H1 (cell line): ENCODE results near the gene CMTM1. TPM values are rescaled to one million over a fixed set of nuclear protein-coding genes. Genes with fewer than 3 reads are reported as not detected.

Source experiments
- CTCF ChIA-PET: fragments of 300-600 bp; sonication (Branson Sonifier 250); formaldehyde crosslinking; loops from one replicate; lab custom pipeline; 2021; ENCODE audit not compliant: partially characterized antibody; lab: Charles Lee
- POLR2A ChIA-PET: fragments of 300-600 bp; sonication (Branson Sonifier 250); formaldehyde crosslinking; loops from one replicate; lab custom pipeline; 2021; ENCODE audit warnings: inconsistent platforms; ENCODE audit not compliant: partially characterized antibody; lab: Charles Lee
- DNase-seq, 2 experiments: peaks; one replicate each; pipeline versions ENCODE4 v3.0.0 to v3.0.0-alpha.2; 2010 to 2022; ENCODE audit warnings: low spot score in 2 of 2, low read depth in 1 of 2, mixed read lengths in 1 of 2
- FAIRE-seq: peaks from 2 replicates; lab custom pipeline; 2011; peaks lifted over from hg19 to GRCh38; lab: Jason Lieb, UNC
- H2AFZ ChIP-seq: 2 replicates; pipeline ENCODE4 v1.8.1; 2012; ENCODE audit warnings: low read length, inconsistent platforms
- H2AK5ac ChIP-seq: 2 replicates; pipeline ENCODE4 v1.6.1; 2013; ENCODE audit warnings: low read depth, low read length
- H2BK120ac ChIP-seq: replicated peaks from 2 replicates; pipeline ENCODE3; 2013; ENCODE audit warnings: low read depth, low read length, inconsistent platforms
- H2BK12ac ChIP-seq: 2 replicates; pipeline ENCODE4 v1.6.1; 2013; ENCODE audit warnings: low read depth, low read length
- H2BK15ac ChIP-seq: 2 replicates; pipeline ENCODE4 v1.6.1; 2013; ENCODE audit warnings: low read length
- H2BK20ac ChIP-seq: 2 replicates; pipeline ENCODE4 v1.6.1; 2013; ENCODE audit warnings: low read length
- H2BK5ac ChIP-seq: 2 replicates; pipeline ENCODE4 v1.6.1; 2013; ENCODE audit warnings: low read depth, low read length
- H3K14ac ChIP-seq: 2 replicates; pipeline ENCODE4 v1.6.1; 2013; ENCODE audit warnings: inconsistent platforms; ENCODE audit not compliant: insufficient read length
- H3K18ac ChIP-seq: 2 replicates; pipeline ENCODE4 v1.6.1; 2013; ENCODE audit warnings: low read length; ENCODE audit errors: extremely low read depth
- H3K23ac ChIP-seq: 2 replicates; pipeline ENCODE4 v1.6.1; 2013; ENCODE audit warnings: inconsistent platforms; ENCODE audit not compliant: insufficient read length
- H3K23me2 ChIP-seq: 2 replicates; pipeline ENCODE4 v1.6.1; 2013; ENCODE audit warnings: low read depth, low read length
- H3K27ac ChIP-seq: 2 replicates; pipeline ENCODE4 v1.6.1; 2011; ENCODE audit warnings: low read depth, low read length, inconsistent platforms
- H3K27me3 ChIP-seq, 4 experiments: replicated peaks in 1 of 4; 1 replicate in 1 of 4; 2 replicates in 3 of 4; pipeline versions ENCODE4 v1.6.1 to v1.8.1; 2011 to 2013; ENCODE audit warnings: low read length in 3 of 4, mild to moderate bottlenecking in 3 of 4, inconsistent platforms in 2 of 4, mixed read lengths in 2 of 4, moderate library complexity in 1 of 4; ENCODE audit not compliant: control insufficient read depth in 3 of 4, insufficient read depth in 3 of 4; ENCODE audit errors: extremely low read depth in 1 of 4
- H3K36me3 ChIP-seq, 4 experiments: 2 replicates each; pipeline versions ENCODE4 v1.6.1 to v1.8.1; 2011 to 2013; ENCODE audit warnings: mild to moderate bottlenecking in 4 of 4, low read length in 3 of 4, moderate library complexity in 2 of 4, control low read depth in 1 of 4, inconsistent platforms in 1 of 4; ENCODE audit not compliant: insufficient read depth in 4 of 4, control insufficient read depth in 2 of 4
- H3K4ac ChIP-seq: replicated peaks from 2 replicates; pipeline ENCODE3; 2013; ENCODE audit warnings: low read length, low read depth, mixed read lengths, inconsistent platforms; ENCODE audit not compliant: insufficient read length
- H3K4me1 ChIP-seq, 4 experiments: replicated peaks in 1 of 4; 1 replicate in 1 of 4; 2 replicates in 3 of 4; pipeline versions ENCODE4 v1.6.1 to v1.8.1; 2011 to 2013; ENCODE audit warnings: low read length in 3 of 4, inconsistent platforms in 2 of 4, mixed read lengths in 1 of 4; ENCODE audit not compliant: insufficient read depth in 4 of 4, control insufficient read depth in 3 of 4
- H3K4me2 ChIP-seq, 2 experiments: 2 replicates each; pipeline versions ENCODE4 v1.6.1 to v1.8.1; 2011 to 2013; ENCODE audit warnings: low read depth in 2 of 2, low read length in 2 of 2, control low read depth in 1 of 2, inconsistent platforms in 1 of 2, mild to moderate bottlenecking in 1 of 2; ENCODE audit not compliant: insufficient read depth in 1 of 2
- H3K4me3 ChIP-seq, 4 experiments: fragments of 200-600, 300-600 bp in 1 of 4; sonication (generic), shearing (Covaris generic), sonication (Bioruptor Twin) in 1 of 4; 2 replicates each; pipeline versions ENCODE4 v1.5.1 to v1.8.1; 2011 to 2016; ENCODE audit warnings: low read length in 4 of 4, low read depth in 3 of 4, control low read depth in 2 of 4, inconsistent platforms in 2 of 4, mild to moderate bottlenecking in 2 of 4, mixed read lengths in 1 of 4, moderate library complexity in 1 of 4; ENCODE audit not compliant: insufficient read depth in 2 of 4; ENCODE audit errors: extremely low read depth in 1 of 4
- H3K56ac ChIP-seq: replicated peaks from 2 replicates; pipeline ENCODE3; 2013; ENCODE audit warnings: low read depth, mild to moderate bottlenecking, mixed read lengths, low read length, inconsistent platforms; ENCODE audit not compliant: insufficient read length
- H3K79me1 ChIP-seq: 2 replicates; pipeline ENCODE4 v1.6.1; 2013; ENCODE audit warnings: low read depth, low read length, control low read depth
- H3K79me2 ChIP-seq, 2 experiments: 2 replicates each; pipeline versions ENCODE4 v1.6.1 to v1.8.1; 2012 to 2013; ENCODE audit warnings: low read length in 2 of 2, mild to moderate bottlenecking in 2 of 2, inconsistent platforms in 1 of 2; ENCODE audit not compliant: insufficient read depth in 2 of 2, control insufficient read depth in 1 of 2
- H3K9ac ChIP-seq, 4 experiments: replicated peaks in 1 of 4; 1 replicate in 1 of 4; 2 replicates in 3 of 4; pipeline versions ENCODE4 v1.6.1 to v1.8.1; 2011 to 2013; ENCODE audit warnings: low read depth in 3 of 4, low read length in 3 of 4, control low read depth in 2 of 4, mild to moderate bottlenecking in 2 of 4, moderate library complexity in 2 of 4, inconsistent platforms in 1 of 4; ENCODE audit errors: extremely low read depth in 1 of 4
- H3K9me3 ChIP-seq, 2 experiments: 2 replicates each; pipeline versions ENCODE4 v1.6.1 to v1.8.1; 2012 to 2013; ENCODE audit warnings: mild to moderate bottlenecking in 2 of 2, moderate library complexity in 2 of 2, control low read depth in 1 of 2, inconsistent platforms in 1 of 2, low read depth in 1 of 2, low read length in 1 of 2, mixed read lengths in 1 of 2; ENCODE audit not compliant: insufficient read depth in 2 of 2
- H4K20me1 ChIP-seq, 2 experiments: replicated peaks in 1 of 2; 2 replicates each; pipeline versions ENCODE3 to v1.8.1; 2011 to 2013; ENCODE audit warnings: inconsistent platforms in 2 of 2, low read length in 2 of 2, mild to moderate bottlenecking in 1 of 2; ENCODE audit not compliant: insufficient read depth in 2 of 2, control insufficient read depth in 1 of 2
- H4K5ac ChIP-seq: 2 replicates; pipeline ENCODE4 v1.6.1; 2013; ENCODE audit warnings: low read length, low read depth, mixed read lengths, inconsistent platforms; ENCODE audit not compliant: insufficient read length
- H4K8ac ChIP-seq: 2 replicates; pipeline ENCODE4 v1.8.0; 2013; ENCODE audit warnings: mild to moderate bottlenecking, moderate library complexity, low read length, inconsistent platforms; ENCODE audit not compliant: insufficient read depth; ENCODE audit errors: extremely low read depth
- H4K91ac ChIP-seq: replicated peaks from 2 replicates; pipeline ENCODE3; 2013; ENCODE audit warnings: low read length, mixed read lengths, inconsistent platforms; ENCODE audit not compliant: insufficient read length
- CTCF ChIP-seq, 3 experiments: IDR thresholded peaks; 1 replicate in 2 of 3; 2 replicates in 1 of 3; pipeline versions ENCODE4 v1.5.1 to v1.6.1; 2011; ENCODE audit warnings: low read length in 3 of 3, mild to moderate bottlenecking in 3 of 3, inconsistent platforms in 2 of 3, low read depth in 1 of 3, moderate library complexity in 1 of 3; ENCODE audit not compliant: insufficient read depth in 1 of 3; ENCODE audit errors: control extremely low read depth in 1 of 3
- WGBS, 2 experiments: shearing (Covaris generic) in 1 of 2; methylation state at CpG; one replicate each; pipeline versions ENCODE4 v1.1.6 to v1.1.7; 2013 to 2015; ENCODE audit warnings: low lambda C conversion rate in 2 of 2, mixed read lengths in 2 of 2, inconsistent platforms in 1 of 2, low coverage in 1 of 2, missing lambda C conversion rate in 1 of 2; ENCODE audit not compliant: insufficient replicate concordance in 2 of 2, insufficient coverage in 1 of 2, insufficient read length in 1 of 2; ENCODE audit errors: extremely low coverage in 1 of 2, missing lambda C conversion rate in 1 of 2; 5-methylcytosine and 5-hydroxymethylcytosine counted together
- polyA plus RNA-seq, 7 experiments: library from polyadenylated mRNA; depleted of rRNA in 3 of 7; stranded (reverse) in 5 of 7; unstranded in 2 of 7; fragments of >200 nt in 5 of 7; fragments of 200-250 nt in 2 of 7; gene quantifications; 1 replicate in 5 of 7; 2 replicates in 1 of 7; 4 replicates in 1 of 7; pipeline versions ENCODE4 v1.2.1 to v1.2.3, GENCODE V29; 2011 to 2013; ENCODE audit warnings: missing spikeins in 2 of 7, mixed read lengths in 2 of 7
- total RNA-seq: library from RNA; stranded (reverse); fragmentation: NEBNext Ultra II Directional; extraction: Animal tissue kit (Norgen Biotek cat#: 25700); gene quantifications from 2 replicates; pipeline ENCODE4 v1.2.1, GENCODE V29; 2021

CMTM1 gene
- total and polyA plus RNA-seq, 2 of the 8 experiments (the other 6 are each of a cell fraction or from before 2014, with no cell fraction given): 1.2 to 2.0 TPM

- Histone ChIP-seq H4K20me1 (peaks cover 6 to 9% of the 10 kb centered on the region in 2 experiments), H2BK5ac (no peak overlapping the region), H3K27me3 (no peaks in the 10 kb centered on the region), H2BK20ac (no peak overlapping the region), H3K14ac (no peak overlapping the region), H4K5ac (no peak overlapping the region), H3K23ac (no peak overlapping the region), H3K79me2 (no peaks in the 10 kb centered on the region), H3K56ac (no peak overlapping the region), H3K9ac (no peak overlapping the region), H3K4ac (no peak overlapping the region), H3K4me2 (no peak overlapping the region), H3K27ac (no peak overlapping the region), H4K91ac (no peak overlapping the region), H3K9me3 (peaks cover 0 to 7% of the 10 kb centered on the region in 2 experiments; a peak in 1 of 4 replicates), H2BK15ac (no peak overlapping the region), H3K23me2 (no peaks in the 10 kb centered on the region), H3K36me3 (peaks cover 9 to 33% (median 26%) of the 10 kb centered on the region in 4 experiments; a peak in 7 of 8 replicates), H3K4me1 (peaks cover 7 to 17% (median 11%) of the 10 kb centered on the region in 4 experiments), H3K18ac (no peak overlapping the region), H3K79me1 (peaks cover 2% of the 10 kb centered on the region; the same call in 1 of the 2 replicates), H2BK120ac (no peak overlapping the region), H2AFZ (no peak overlapping the region), H3K4me3 (no peak overlapping the region), H4K8ac (no peak overlapping the region), H2AK5ac (no peak overlapping the region), H2BK12ac (no peak overlapping the region)
- WGBS, 2 experiments: 80% methylated on average over 6 of the region's 14 CpGs; no CpG with 5 or more reads in 1 of the 2 experiments
- POLR2A ChIA-PET: no interaction called here
- CTCF ChIA-PET: interaction anchor here (1.0 to 6.4 kb wide), 3 partner anchors 12 to 40 kb away, joined by 3 to 57 read pairs (median 3); no protein-coding TSS in a partner anchor
- no peak for DNase-seq
- no peak for FAIRE-seq
- TF ChIP-seq CTCF (IDR thresholded peaks at IDR 0.05; ENCODE audit: control extremely low read depth in 1 of 3, insufficient read depth in 1 of 3, low read depth in 1 of 3, low read length in 3 of 3): no peak
These were observed 46.2 kb downstream of the CMTM1 start for GRCh38 chr16:66612422-66612821.
